VCaP (cell line): ENCODE results near the gene TOR1A.

Experiments used
- H3K27ac ChIP-seq: fragments of 450-650 bp; 2 replicates; pipeline ENCODE4 v1.5.1; 2017
- CTCF ChIP-seq: fragments of 450-650 bp; conservative IDR thresholded peaks from 2 replicates; pipeline ENCODE4 v1.5.1; 2017; ENCODE audit warnings: mild to moderate bottlenecking, moderate library complexity

The TOR1A gene

GRCh38 chr9:129826759-129827158 lies 2.8 kb upstream of the TOR1A start:
- TF ChIP-seq CTCF = no peak
- H3K27ac ChIP-seq = no peak overlapping the region

GRCh38 chr9:129826344-129826743 lies 2.4 kb upstream of the TOR1A start:
- no peak for TF ChIP-seq CTCF
- H3K27ac ChIP-seq = no peak overlapping the region

GRCh38 chr9:129823542-129823934 lies 398 bp downstream of the TOR1A start:
- TF ChIP-seq CTCF = no peak
- H3K27ac ChIP-seq = peak overlapping the region; percentile 87

- TF ChIP-seq CTCF = no peak
- peak overlapping the region; percentile 87 for H3K27ac ChIP-seq
These were observed 916 bp downstream of the TOR1A start for GRCh38 chr9:129822898-129823541.

GRCh38 chr9:129816501-129817435 lies 7.2 kb downstream of the TOR1A start:
- H3K27ac ChIP-seq = no peak overlapping the region
- TF ChIP-seq CTCF = no peak

- no peak for TF ChIP-seq CTCF
- H3K27ac ChIP-seq = peak overlapping the region; percentile 10; the same call in 1 of the 2 replicates
These were observed 8.7 kb downstream of the TOR1A start for GRCh38 chr9:129815278-129815677.

- H3K27ac ChIP-seq = peak overlapping the region; percentile 97; the same call in 1 of the 2 replicates
- TF ChIP-seq CTCF = no peak
These were observed 9.3 kb downstream of the TOR1A start for GRCh38 chr9:129814432-129815223.
